ENCODE measurements around the gene SLC15A3.

- TF ChIP-seq CTCF (IDR thresholded peaks at IDR 0.05): no peak
- TF ChIP-seq POLR2AphosphoS5 (IDR thresholded peaks at IDR 0.05): no peak
- TF ChIP-seq POLR2A (IDR thresholded peaks at IDR 0.05): no peak
Observed at GRCh38 chr11:60954421-60954820, 2.4 kb upstream of the SLC15A3 start.
